GM21381 (cell line): ENCODE measurements around the gene MINDY4.
A peak's percentile ranks its signal among the peaks of the same experiment; 100 is the strongest.

Experiments used
- ATAC-seq: cut with Tn5 transposase; IDR thresholded peaks from one replicate; pipeline ENCODE4 v1.9.1; 2021; ENCODE audit warnings: mild to moderate bottlenecking, moderate library complexity; ENCODE audit not compliant: unreplicated experiment

The MINDY4 gene

GRCh38 chr7:30924624-30925023 lies 153.4 kb downstream of the MINDY4 start:
- ATAC-seq = no peak

- ATAC-seq = no peak
Observed at GRCh38 chr7:30925117-30925516, 153.9 kb downstream of the MINDY4 start.

GRCh38 chr7:30925913-30926312 lies 154.7 kb downstream of the MINDY4 start:
- ATAC-seq = no peak

- no peak for ATAC-seq
Observed at GRCh38 chr7:30926313-30926712, 155.1 kb downstream of the MINDY4 start.

DNA sequence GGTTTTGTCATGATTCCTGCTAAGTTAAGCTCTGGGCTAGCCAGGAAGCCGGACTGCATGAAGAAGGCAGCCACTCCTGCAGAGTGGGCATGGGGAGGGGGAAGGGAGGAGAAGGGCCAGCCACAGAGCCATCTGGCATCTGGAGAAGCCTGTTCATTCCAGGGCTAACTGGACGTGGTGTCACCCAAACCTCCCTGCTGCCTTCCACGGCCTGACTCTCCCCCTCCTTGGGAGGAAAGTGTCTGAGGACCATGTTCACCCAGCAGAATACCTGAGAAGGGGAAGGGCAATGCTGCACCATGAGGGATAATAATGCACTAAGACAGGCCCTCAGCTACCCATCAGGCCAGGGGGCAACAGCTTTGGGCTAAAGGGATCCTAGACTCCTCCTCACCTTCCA lies 155.8 kb downstream of the MINDY4 start:
- ATAC-seq = no peak

DNA sequence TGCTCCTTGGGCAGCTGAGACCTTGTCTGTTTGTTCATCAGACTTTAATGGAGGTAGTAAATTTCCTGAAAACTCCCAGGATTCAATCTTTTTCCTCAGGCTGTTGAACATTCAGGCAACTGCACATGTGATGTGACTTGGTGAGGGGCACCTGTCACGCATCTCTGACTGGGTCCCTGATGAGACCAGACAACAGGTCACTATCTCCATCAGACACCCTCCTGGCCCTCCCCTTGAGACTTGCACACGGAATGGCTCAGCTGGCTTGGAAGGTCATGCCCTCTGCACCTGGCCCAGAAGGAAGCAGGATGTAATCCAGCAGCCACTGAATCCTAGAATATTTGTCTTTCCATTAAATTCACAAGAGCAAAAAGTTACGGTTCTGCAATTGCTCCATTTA lies 156.3 kb downstream of the MINDY4 start:
- ATAC-seq = no peak

GRCh38 chr7:30928254-30928872 lies 157.1 kb downstream of the MINDY4 start:
- no peak for ATAC-seq

DNA sequence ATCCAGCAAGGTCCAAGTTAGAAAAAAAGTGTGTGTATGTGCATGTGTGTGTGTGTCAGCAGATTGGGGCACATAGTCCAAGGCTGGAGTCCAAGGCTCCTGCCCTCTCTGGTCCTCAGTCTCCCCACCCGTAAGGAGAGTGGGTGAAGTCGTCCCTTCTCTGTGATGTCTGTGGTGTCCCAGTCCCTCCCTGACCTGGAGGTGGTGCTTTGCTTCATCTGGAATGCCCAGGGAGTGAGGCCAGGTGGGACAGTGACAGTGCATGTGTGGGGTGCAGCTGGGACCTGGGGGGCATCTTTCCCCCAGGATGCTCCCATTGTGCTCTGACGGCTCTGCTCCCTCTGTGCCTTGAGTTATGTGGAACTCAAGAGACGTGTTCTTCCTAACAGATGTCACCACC lies 158.5 kb downstream of the MINDY4 start:
- no peak for ATAC-seq

GRCh38 chr7:30930621-30931020 lies 159.4 kb downstream of the MINDY4 start:
- no peak for ATAC-seq

- ATAC-seq = no peak
Observed at GRCh38 chr7:30931161-30931928, 160.1 kb downstream of the MINDY4 start.

- ATAC-seq = no peak
Observed at GRCh38 chr7:30931929-30932540, 160.8 kb downstream of the MINDY4 start.

- no peak for ATAC-seq
Observed at GRCh38 chr7:30932562-30932961, 161.3 kb downstream of the MINDY4 start.

DNA sequence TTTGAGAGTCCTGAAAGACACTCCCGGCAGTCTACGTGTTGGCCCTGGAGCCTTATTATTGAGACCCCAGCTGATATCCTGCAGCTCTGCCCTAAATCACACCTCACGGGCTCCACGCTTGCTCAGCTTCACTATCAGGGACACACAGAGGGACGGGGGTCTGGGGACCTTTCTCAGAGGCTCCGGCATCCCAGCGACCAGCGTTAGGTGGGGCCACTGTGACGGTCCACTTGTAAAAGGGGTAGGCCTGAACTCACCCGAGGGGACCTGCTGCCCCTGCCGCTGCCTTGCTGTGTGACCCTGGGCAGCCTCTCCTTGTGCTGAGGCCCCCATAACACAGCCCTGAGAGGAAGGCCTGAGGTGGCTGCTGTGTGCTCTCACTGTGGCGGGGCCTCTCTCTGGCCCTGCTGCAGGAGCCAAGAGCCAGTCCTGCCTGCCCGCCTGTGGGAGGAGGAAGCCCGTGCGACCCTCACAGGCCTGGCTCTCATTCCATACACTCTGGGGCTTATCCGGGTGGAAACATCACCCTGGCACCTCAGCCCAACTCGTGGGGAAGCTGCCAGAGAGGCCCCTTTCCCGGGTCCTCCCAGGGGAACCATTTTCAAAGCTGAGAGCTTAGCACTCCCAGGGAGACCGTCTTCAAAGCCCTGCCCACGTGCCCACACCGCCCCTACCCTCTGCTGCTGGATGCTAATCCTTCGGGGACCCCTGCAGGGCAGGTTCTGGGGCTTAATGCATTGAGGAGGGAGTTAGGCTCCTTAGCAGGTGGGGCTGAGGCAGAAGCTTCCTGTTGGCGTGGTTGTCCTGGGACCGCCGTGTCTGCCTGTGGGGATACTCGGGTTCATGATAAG lies 162.1 kb downstream of the MINDY4 start:
- no peak for ATAC-seq

DNA sequence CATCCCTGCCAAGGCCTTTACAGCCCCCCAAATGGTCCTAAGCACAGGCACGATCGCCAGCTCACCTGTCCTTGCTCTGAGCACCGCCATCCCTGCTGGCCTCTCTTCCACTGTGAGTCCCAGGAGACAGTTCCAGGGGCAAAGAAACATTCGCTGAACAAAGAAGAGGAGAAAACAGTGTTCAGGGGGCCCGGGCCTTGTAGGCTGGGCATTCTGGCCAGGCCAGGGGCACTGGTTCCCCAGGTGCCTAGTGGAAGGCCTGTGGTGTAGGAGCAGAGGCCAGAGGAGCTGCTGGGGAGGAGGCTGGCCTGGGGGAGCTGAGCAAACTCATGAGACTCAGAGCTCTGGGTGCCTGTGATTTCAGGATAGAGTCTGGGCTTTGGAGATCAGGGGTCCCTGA lies 163.0 kb downstream of the MINDY4 start:
- no peak for ATAC-seq

DNA sequence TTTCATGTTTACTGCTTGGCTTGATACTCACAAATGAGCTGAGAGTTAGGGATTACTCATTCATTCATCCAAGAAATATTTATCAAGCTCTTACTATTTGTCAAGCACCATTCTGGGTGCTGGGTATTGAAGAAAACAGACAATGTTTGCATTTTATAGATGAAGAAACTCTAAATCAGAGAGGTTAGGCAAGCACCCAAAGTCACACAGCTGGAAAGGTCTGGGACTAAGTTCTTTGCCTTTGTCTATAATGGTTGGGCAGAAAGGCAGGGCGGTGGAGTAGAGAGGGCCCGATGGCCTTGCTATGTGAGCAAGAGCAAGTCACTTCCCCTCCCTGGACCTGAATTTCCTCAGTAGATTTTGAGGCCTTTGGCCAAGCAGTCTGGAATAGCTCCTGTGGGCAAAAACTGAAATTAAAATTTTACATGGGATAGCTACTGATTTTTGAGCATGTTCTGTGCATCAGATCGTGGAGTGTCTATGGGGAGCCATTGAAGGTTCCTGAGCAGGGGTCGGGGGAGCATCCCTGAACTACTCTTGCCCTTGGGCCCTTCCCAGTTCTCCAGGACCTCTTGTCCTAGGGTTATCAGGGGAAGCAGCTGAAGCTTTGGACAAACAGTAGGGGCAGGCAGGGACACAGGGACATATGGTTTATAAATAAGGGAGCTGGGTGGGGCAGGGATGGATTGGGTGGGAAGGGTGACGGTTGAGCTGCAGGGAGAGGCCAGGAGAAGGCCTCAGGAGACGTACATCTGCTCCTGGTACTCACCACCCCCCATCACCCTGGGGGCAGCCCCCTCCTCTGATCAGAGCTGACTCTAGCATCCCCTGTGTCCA lies 163.7 kb downstream of the MINDY4 start:
- ATAC-seq = no peak

DNA sequence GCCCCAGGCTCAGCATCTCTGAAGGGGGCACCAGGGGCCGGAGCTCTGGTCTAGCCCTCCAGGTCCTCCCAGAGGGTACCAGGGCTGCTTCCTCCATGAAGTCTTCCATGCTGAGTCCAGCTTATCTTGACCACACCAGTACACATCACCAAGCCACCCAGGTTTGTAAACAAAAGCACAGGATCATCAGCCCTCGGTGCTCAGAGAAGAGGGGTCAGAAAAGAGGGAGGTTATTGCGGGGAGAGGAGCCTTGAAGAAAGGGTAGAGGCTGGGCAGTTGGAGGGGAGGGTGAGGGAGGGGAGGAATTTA lies 164.3 kb downstream of the MINDY4 start:
- ATAC-seq = no peak

- no peak for ATAC-seq
Observed at GRCh38 chr7:30936650-30937245, 165.5 kb downstream of the MINDY4 start.

GRCh38 chr7:30937416-30937815 lies 166.2 kb downstream of the MINDY4 start:
- ATAC-seq = no peak

DNA sequence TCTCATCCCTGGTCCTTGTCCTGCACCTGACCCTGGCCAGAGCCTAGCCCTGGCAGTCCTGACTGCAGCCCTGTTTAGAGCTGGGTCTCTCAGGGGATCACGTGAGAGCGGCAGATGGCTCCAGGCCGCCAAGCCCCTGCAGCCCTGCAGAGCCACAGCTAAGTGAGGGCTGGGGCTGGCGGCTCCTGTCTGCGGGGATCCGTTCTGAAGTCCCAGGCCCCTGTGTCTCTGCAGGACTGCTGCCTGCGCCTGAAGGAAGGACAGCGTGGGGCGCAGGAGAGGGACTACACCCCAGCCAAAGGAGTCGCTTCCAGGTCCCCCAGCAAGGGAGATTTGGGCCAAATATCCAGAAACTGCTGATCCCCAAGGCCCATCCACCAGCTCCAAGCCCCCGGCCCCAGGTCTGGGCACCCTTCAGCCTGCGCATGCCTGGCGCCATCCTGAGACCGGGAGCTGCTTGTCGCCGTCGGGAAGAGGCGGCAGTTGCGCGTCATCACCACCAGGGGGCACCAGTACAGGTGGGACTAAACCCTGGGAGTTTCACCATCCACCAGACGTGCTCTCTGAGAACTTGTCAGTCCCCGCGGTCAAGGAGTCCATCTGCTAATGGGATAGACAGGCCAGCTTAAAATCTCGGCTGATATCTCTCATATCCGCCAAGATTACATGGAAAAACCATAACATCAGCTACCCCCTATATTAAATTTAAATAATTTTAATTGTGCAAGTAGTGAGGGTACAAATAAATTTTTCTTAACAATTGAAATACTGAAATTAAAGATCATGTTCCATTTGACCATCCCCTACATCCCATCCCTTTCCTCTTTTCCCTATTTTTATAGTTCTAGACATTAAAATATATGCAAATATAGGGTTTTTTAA lies 167.5 kb downstream of the MINDY4 start:
- peak; percentile 88 for ATAC-seq
